Fibroblast of skin of back (primary cell): Measurements from ENCODE around the gene TRMT1.

Experiments used
- DNase-seq: peaks from one replicate; pipeline ENCODE4 v3.0.0-alpha.2; 2013

The TRMT1 gene

GRCh38 chr19:13122980-13123957, 6.7 kb upstream of the TRMT1 start:
- no peak for DNase-seq

GRCh38 chr19:13122275-13122878, 5.8 kb upstream of the TRMT1 start:
- DNase-seq: no peak

- DNase-seq: no peak
These were observed 5.2 kb upstream of the TRMT1 start for GRCh38 chr19:13121551-13122274.

GRCh38 chr19:13120817-13121216, 4.3 kb upstream of the TRMT1 start:
- peak; percentile 73 for DNase-seq

GRCh38 chr19:13120031-13120430, 3.5 kb upstream of the TRMT1 start:
- no peak for DNase-seq

- no peak for DNase-seq
These were observed 3.1 kb upstream of the TRMT1 start for GRCh38 chr19:13119627-13120026.

GRCh38 chr19:13118424-13119193, 2.1 kb upstream of the TRMT1 start:
- peak; percentile 48 for DNase-seq

- peak; percentile 91 for DNase-seq
These were observed 1.4 kb upstream of the TRMT1 start, which contains the start of gene NACC1 for GRCh38 chr19:13117772-13118423. NACC1 (plus strand) TSS chr19:13118264; CDS start chr19:13135208, 16,944 bp downstream.

- no peak for DNase-seq
These were observed 734 bp upstream of the TRMT1 start for GRCh38 chr19:13117176-13117771.

- no peak for DNase-seq
These were observed 631 bp downstream of the TRMT1 start for GRCh38 chr19:13115936-13116281.

GRCh38 chr19:13112555-13112954, 4.0 kb downstream of the TRMT1 start:
- DNase-seq: no peak

GRCh38 chr19:13110099-13110610, 6.4 kb downstream of the TRMT1 start:
- DNase-seq: no peak

GRCh38 chr19:13109361-13110098, 7.0 kb downstream of the TRMT1 start:
- no peak for DNase-seq

GRCh38 chr19:13104848-13105711, 11.5 kb downstream of the TRMT1 start:
- no peak for DNase-seq

GRCh38 chr19:13104360-13104847, 12.1 kb downstream of the TRMT1 start:
- no peak for DNase-seq

GRCh38 chr19:13103581-13104359, 12.8 kb downstream of the TRMT1 start:
- no peak for DNase-seq

- peak; percentile 44 for DNase-seq
These were observed 13.6 kb downstream of the TRMT1 start, which contains the start of gene LYL1 for GRCh38 chr19:13102666-13103580. LYL1 (minus strand) TSS chr19:13102858; CDS start chr19:13101171, 1,687 bp downstream.
